Common myeloid progenitor, CD34-positive (primary cell): Measurements from ENCODE around the gene ACOXL.
A peak's percentile ranks its signal among the peaks of the same experiment; 100 is the strongest.

Experiments
- CTCF ChIA-PET: fragments of 350-600 bp; sonication (Branson Sonifier 250); formaldehyde crosslinking; loops from one replicate; lab custom pipeline; 2021; ENCODE audit warnings: antibody characterized with exemption; lab: Charles Lee
- POLR2A ChIA-PET: fragments of 350-600 bp; sonication (Branson Sonifier 250); formaldehyde crosslinking; loops from one replicate; lab custom pipeline; 2021; ENCODE audit warnings: antibody characterized with exemption; lab: Charles Lee
- DNase-seq, 3 donors: peaks; one replicate each; pipeline versions ENCODE4 v3.0.0 to v3.0.0-alpha.2; 2013
- H3K27ac ChIP-seq, 2 experiments: 1 replicate in 1 of 2; 2 replicates in 1 of 2; pipeline ENCODE4 v1.7.0; 2013; ENCODE audit warnings: inconsistent platforms in 2 of 2, low read length in 2 of 2, mild to moderate bottlenecking in 2 of 2, low read depth in 1 of 2, moderate library complexity in 1 of 2; ENCODE audit not compliant: severe bottlenecking in 2 of 2, insufficient read depth in 1 of 2, poor library complexity in 1 of 2
- H3K27me3 ChIP-seq, 5 experiments: replicated peaks in 2 of 5; 1 replicate in 3 of 5; 2 replicates in 2 of 5; pipeline versions ENCODE4 v1.6.1 to v1.7.0; 2013; ENCODE audit warnings: low read length in 4 of 5, mild to moderate bottlenecking in 2 of 5, moderate library complexity in 2 of 5, inconsistent platforms in 1 of 5; ENCODE audit not compliant: insufficient read depth in 5 of 5, control insufficient read depth in 4 of 5
- H3K36me3 ChIP-seq, 4 experiments: 1 replicate in 2 of 4; 2 replicates in 2 of 4; pipeline versions ENCODE4 v1.6.1 to v1.7.0; 2013; ENCODE audit warnings: low read length in 3 of 4, control low read depth in 1 of 4, mild to moderate bottlenecking in 1 of 4; ENCODE audit not compliant: control insufficient read depth in 4 of 4, insufficient read depth in 4 of 4
- H3K4me1 ChIP-seq, 4 experiments: 1 replicate in 3 of 4; 2 replicates in 1 of 4; pipeline versions ENCODE4 v1.6.1 to v1.7.1; 2013; ENCODE audit warnings: low read length in 3 of 4, mild to moderate bottlenecking in 3 of 4, control low read depth in 1 of 4, inconsistent platforms in 1 of 4, moderate library complexity in 1 of 4; ENCODE audit not compliant: control insufficient read depth in 4 of 4, insufficient read depth in 4 of 4; ENCODE audit errors: control extremely low read depth in 1 of 4
- H3K4me3 ChIP-seq, 7 experiments: 1 replicate in 4 of 7; 2 replicates in 3 of 7; pipeline versions ENCODE4 v1.5.1 to v1.7.0; 2013; ENCODE audit warnings: mild to moderate bottlenecking in 7 of 7, low read length in 6 of 7, moderate library complexity in 6 of 7, inconsistent platforms in 2 of 7, low read depth in 2 of 7, control low read depth in 1 of 7; ENCODE audit not compliant: insufficient read depth in 4 of 7, control insufficient read depth in 1 of 7; ENCODE audit errors: extremely low read depth in 1 of 7
- H3K9me3 ChIP-seq, 5 experiments: 1 replicate in 4 of 5; 2 replicates in 1 of 5; pipeline versions ENCODE4 v1.6.1 to v1.7.1; 2013; ENCODE audit warnings: low read length in 4 of 5, mild to moderate bottlenecking in 2 of 5, inconsistent platforms in 1 of 5, low read depth in 1 of 5, moderate library complexity in 1 of 5; ENCODE audit not compliant: control insufficient read depth in 4 of 5, insufficient read depth in 2 of 5; ENCODE audit errors: control extremely low read depth in 1 of 5
- WGBS: methylation state at CpG from one replicate; pipeline ENCODE4 v1.1.5; 2013; ENCODE audit not compliant: insufficient coverage; 5-methylcytosine and 5-hydroxymethylcytosine counted together

The ACOXL gene

GRCh38 chr2:111053266-111053665 lies 320.9 kb downstream of the ACOXL start:
- Histone ChIP-seq H3K9me3 (peaks cover 0 to 2% (median 0%) of the 10 kb centered on the region in 5 experiments), H3K36me3 (no peaks in the 10 kb centered on the region), H3K27ac (no peak overlapping the region), H3K4me3 (no peak overlapping the region), H3K4me1 (no peaks in the 10 kb centered on the region), H3K27me3 (peaks cover 0 to 6% (median 2%) of the 10 kb centered on the region in 5 experiments)
- ChIA-PET POLR2A (no interaction called here), CTCF (no interaction called here)
- WGBS, result no CpG with 5 or more reads among the region's 1 CpG
- no peak for DNase-seq

GRCh38 chr2:111053825-111054515 lies 321.6 kb downstream of the ACOXL start:
- no peaks in the 10 kb centered on the region for H3K4me1 ChIP-seq
- no peak overlapping the region for H3K4me3 ChIP-seq
- ChIA-PET POLR2A (no interaction called here), CTCF (no interaction called here)
- no peak for DNase-seq
- H3K27me3 ChIP-seq, result peaks cover 0 to 6% (median 1%) of the 10 kb centered on the region in 5 experiments
- H3K27ac ChIP-seq, result no peak overlapping the region
- H3K36me3 ChIP-seq, result no peaks in the 10 kb centered on the region
- 98% methylated on average over 5 of the region's 5 CpGs for WGBS
- peaks cover 0 to 2% (median 0%) of the 10 kb centered on the region in 5 experiments for H3K9me3 ChIP-seq

- Histone ChIP-seq H3K4me3 (no peak overlapping the region), H3K36me3 (no peaks in the 10 kb centered on the region), H3K27me3 (peaks cover 0 to 6% (median 0%) of the 10 kb centered on the region in 5 experiments), H3K4me1 (no peaks in the 10 kb centered on the region), H3K9me3 (peaks cover 0 to 4% (median 0%) of the 10 kb centered on the region in 5 experiments), H3K27ac (no peak overlapping the region)
- DNase-seq, result no peak
- POLR2A ChIA-PET, result no interaction called here
- CTCF ChIA-PET, result no interaction called here
- 97% methylated on average over 5 of the region's 8 CpGs for WGBS
Measured at GRCh38 chr2:111054791-111055691, 322.7 kb downstream of the ACOXL start.

GRCh38 chr2:111055735-111056134 lies 323.4 kb downstream of the ACOXL start:
- ChIA-PET CTCF (interaction anchor here (0.8 to 1.4 kb wide), 2 partner anchors 13 to 16 kb away, joined by 3 to 4 read pairs; no protein-coding TSS in a partner anchor), POLR2A (no interaction called here)
- WGBS, result 72% methylated on average over 2 of the region's 2 CpGs
- H3K27ac ChIP-seq, result no peak overlapping the region
- H3K36me3 ChIP-seq, result no peaks in the 10 kb centered on the region
- H3K27me3 ChIP-seq, result peaks cover 0 to 6% (median 0%) of the 10 kb centered on the region in 5 experiments
- H3K9me3 ChIP-seq, result peaks cover 0 to 7% (median 0%) of the 10 kb centered on the region in 5 experiments
- no peak overlapping the region for H3K4me3 ChIP-seq
- H3K4me1 ChIP-seq, result peaks cover 0 to under 1% (median 0%) of the 10 kb centered on the region in 4 experiments
- no peak for DNase-seq

GRCh38 chr2:111057045-111057444 lies 324.7 kb downstream of the ACOXL start:
- 95% methylated on average over 5 of the region's 5 CpGs for WGBS
- CTCF ChIA-PET, result interaction anchor here (1.4 kb wide), 1 partner anchor 14 kb away, joined by 4 read pairs; no protein-coding TSS in a partner anchor

GRCh38 chr2:111057721-111058120 lies 325.3 kb downstream of the ACOXL start:
- Histone ChIP-seq H3K4me1 (peaks cover 0 to 6% (median 0%) of the 10 kb centered on the region in 4 experiments), H3K27ac (no peak overlapping the region), H3K4me3 (no peak overlapping the region), H3K27me3 (peaks cover 0 to 6% (median 0%) of the 10 kb centered on the region in 5 experiments), H3K9me3 (peaks cover 0 to 7% (median 0%) of the 10 kb centered on the region in 5 experiments), H3K36me3 (no peaks in the 10 kb centered on the region)
- ChIA-PET CTCF (no interaction called here), POLR2A (no interaction called here)
- WGBS, result 77% methylated on average over 8 of the region's 9 CpGs
- DNase-seq, result peak in 1 of 3 donors; percentile 6

More at GRCh38 chr2:111057045-111057444, 324.7 kb downstream of the ACOXL start:
- DNase-seq, result no peak
- Histone ChIP-seq H3K4me1 (peaks cover 0 to 6% (median 0%) of the 10 kb centered on the region in 4 experiments), H3K36me3 (no peaks in the 10 kb centered on the region), H3K27ac (no peak overlapping the region), H3K4me3 (no peak overlapping the region), H3K27me3 (peaks cover 0 to 6% (median 0%) of the 10 kb centered on the region in 5 experiments), H3K9me3 (peaks cover 0 to 7% (median 0%) of the 10 kb centered on the region in 5 experiments)
- POLR2A ChIA-PET, result no interaction called here
